A673 (cell line): ENCODE data around the gene TNFSF4.

Experiments
- CTCF ChIP-seq: fragments of 300-800, 200-600 bp; sonication (generic); conservative IDR thresholded peaks from 2 replicates; pipeline ENCODE4 v1.5.1; 2017; ENCODE audit warnings: low read depth, mild to moderate bottlenecking, antibody characterized with exemption, low read length, moderate library complexity, mixed read lengths
- EZH2 ChIP-seq: fragments of 200-600 bp; sonication (generic); IDR thresholded peaks from 2 replicates; pipeline ENCODE4 v1.6.1; 2017; ENCODE audit warnings: borderline replicate concordance, low read depth, mild to moderate bottlenecking, mixed read lengths, antibody characterized with exemption, low read length; ENCODE audit not compliant: poor library complexity, severe bottlenecking

GRCh38 chr1:173248247-173248940 lies 41.3 kb upstream of the TNFSF4 start:
- TF ChIP-seq CTCF (no peak), EZH2 (no peak)
